Measurements from ENCODE around the gene ZNF587. TPM values are rescaled to one million over a fixed set of nuclear protein-coding genes. Genes with fewer than 3 reads are reported as not detected.
"Not testable (repeated sequence)": the region's sequence is repeated elsewhere in the genome, so short reads cannot be mapped to it uniquely, and the experiment has no call there.

The ZNF587 gene
- total RNA-seq, 4 donors from 2014 or later: 21.0 to 34.8 (median 28.3) TPM

GRCh38 chr19:57818378-57818777 is 31.3 kb upstream of the ZNF587 start:
- Histone ChIP-seq H3K36me3 (peaks cover 0 to 19% (median 0%) of the 10 kb centered on the region in 3 donors), H3K27ac (no peak overlapping the region), H3K4me1 (peaks cover 0 to 32% (median 14%) of the 10 kb centered on the region in 4 donors), H3K27me3 (no peaks in the 10 kb centered on the region), H3K9me3 (peaks cover 0 to 10% (median 0%) of the 10 kb centered on the region in 4 donors), H3K4me3 (no peak overlapping the region)
- whole genome bisulfite sequencing, 2 donors: 88 to 94% methylated on average over 7 of the region's 7 CpGs
- no peak for DNase-seq (ENCODE audit: low spot score in 2 of 2)
- TF ChIP-seq POLR2A (IDR thresholded peaks at IDR 0.05) (no peak), CTCF (IDR thresholded peaks at IDR 0.05) (no peak), EP300 (IDR thresholded peaks at IDR 0.05) (no peak)

GRCh38 chr19:57819475-57820148 is 30.0 kb upstream of the ZNF587 start:
- Histone ChIP-seq H3K36me3 (peaks cover 0 to 31% (median 0%) of the 10 kb centered on the region in 3 donors), H3K4me1 (peaks cover 0 to 24% (median 11%) of the 10 kb centered on the region in 4 donors), H3K27me3 (no peaks in the 10 kb centered on the region), H3K27ac (peak overlapping the region in 3 of 4 donors; percentile 58 to 85 (median 70)), H3K9me3 (peaks cover 0 to 19% (median 0%) of the 10 kb centered on the region in 4 donors), H3K4me3 (peak overlapping the region; percentile 50 to 86 (median 72))
- TF ChIP-seq POLR2A (IDR thresholded peaks at IDR 0.05): peak in 1 of 2 donors; percentile 29
- no peak for TF ChIP-seq CTCF (IDR thresholded peaks at IDR 0.05)
- peak; percentile 47 to 61 for TF ChIP-seq EP300 (IDR thresholded peaks at IDR 0.05)
- DNase-seq (ENCODE audit: low spot score in 2 of 2): peak; percentile 42 to 68
- 0 to 1% methylated on average over 34 of the region's 44 CpGs for WGBS, 2 donors

GRCh38 chr19:57820599-57820998 is 29.1 kb upstream of the ZNF587 start:
- peaks cover 0 to 39% (median 0%) of the 10 kb centered on the region in 3 donors for H3K36me3 ChIP-seq
- peak overlapping the region in 1 of 4 donors; percentile 70 for H3K27ac ChIP-seq
- H3K4me3 ChIP-seq: peak overlapping the region in 3 of 4 donors; percentile 67 to 86 (median 78)
- H3K27me3 ChIP-seq: no peaks in the 10 kb centered on the region
- no peak for TF ChIP-seq EP300 (IDR thresholded peaks at IDR 0.05)
- TF ChIP-seq CTCF (IDR thresholded peaks at IDR 0.05): no peak
- TF ChIP-seq POLR2A (IDR thresholded peaks at IDR 0.05): no peak
- H3K4me1 ChIP-seq: peaks cover 0 to 16% (median 9%) of the 10 kb centered on the region in 4 donors
- DNase-seq (ENCODE audit: low spot score in 2 of 2): no peak
- H3K9me3 ChIP-seq: peaks cover 0 to 23% (median 0%) of the 10 kb centered on the region in 4 donors
- 79 to 82% methylated on average over 6 of the region's 6 CpGs for WGBS, 2 donors

- 48 to 72% methylated on average over 2 to 3 of the region's 3 CpGs for WGBS, 2 donors
Measured at GRCh38 chr19:57821095-57821494, 28.6 kb upstream of the ZNF587 start.

GRCh38 chr19:57821501-57821900 is 28.2 kb upstream of the ZNF587 start:
- not testable (repeated sequence) for DNase-seq (ENCODE audit: low spot score in 2 of 2); H3K27ac ChIP-seq; H3K4me3 ChIP-seq; H3K27me3 ChIP-seq
- peaks cover 0 to 29% (median 0%) of the 10 kb centered on the region in 4 donors for H3K9me3 ChIP-seq
- peaks cover 0 to 15% (median 9%) of the 10 kb centered on the region in 4 donors for H3K4me1 ChIP-seq
- WGBS, 2 donors: 93 to 95% methylated on average over 3 of the region's 3 CpGs
- peaks cover 0 to 45% (median 0%) of the 10 kb centered on the region in 3 donors for H3K36me3 ChIP-seq

More at GRCh38 chr19:57821095-57821494, 28.6 kb upstream of the ZNF587 start:
- not testable (repeated sequence) for H3K27ac ChIP-seq; DNase-seq (ENCODE audit: low spot score in 2 of 2); H3K27me3 ChIP-seq; H3K4me3 ChIP-seq
- Histone ChIP-seq H3K9me3 (peaks cover 0 to 25% (median 0%) of the 10 kb centered on the region in 4 donors), H3K4me1 (peaks cover 0 to 15% (median 9%) of the 10 kb centered on the region in 4 donors), H3K36me3 (peaks cover 0 to 41% (median 0%) of the 10 kb centered on the region in 3 donors)

- Histone ChIP-seq H3K4me1 (peaks cover 0 to 15% (median 9%) of the 10 kb centered on the region in 4 donors), H3K36me3 (peaks cover 0 to 57% (median 0%) of the 10 kb centered on the region in 3 donors), H3K9me3 (peaks cover 0 to 36% (median 0%) of the 10 kb centered on the region in 4 donors)
- DNase-seq (ENCODE audit: low spot score in 2 of 2); H3K27me3 ChIP-seq; H3K27ac ChIP-seq; H3K4me3 ChIP-seq: not testable (repeated sequence)
- 76 to 79% methylated on average over 2 of the region's 2 CpGs for WGBS, 2 donors
Measured at GRCh38 chr19:57823155-57823554, 26.5 kb upstream of the ZNF587 start.

- not testable (repeated sequence) for DNase-seq (ENCODE audit: low spot score in 2 of 2); H3K27me3 ChIP-seq; H3K4me3 ChIP-seq; H3K27ac ChIP-seq
- Histone ChIP-seq H3K9me3 (peaks cover 0 to 40% (median 0%) of the 10 kb centered on the region in 4 donors), H3K4me1 (peaks cover 0 to 13% (median 9%) of the 10 kb centered on the region in 4 donors), H3K36me3 (peaks cover 0 to 62% (median 0%) of the 10 kb centered on the region in 3 donors)
- WGBS, 2 donors: 84 to 94% methylated on average over 4 of the region's 4 CpGs
Measured at GRCh38 chr19:57823608-57824007, 26.1 kb upstream of the ZNF587 start.

Data from tibial nerve (tissue), 4 donors.